HEK293 (cell line): ENCODE measurements around the gene EVI5.

ENCODE experiments used
- REPIN1 ChIP-seq: fragments of 450-650 bp; formaldehyde crosslinking; IDR thresholded peaks from 2 replicates; pipeline ENCODE4 v1.5.1; 2017; ENCODE audit warnings: missing biosample characterization, missing genetic modification characterization, low read depth
- SP2 ChIP-seq: fragments of 450-650 bp; formaldehyde crosslinking; IDR thresholded peaks from 2 replicates; pipeline ENCODE4 v1.5.1; 2016; ENCODE audit warnings: missing biosample characterization, missing genetic modification characterization
- YY1 ChIP-seq: fragments of 450-650 bp; formaldehyde crosslinking; IDR thresholded peaks from 2 replicates; pipeline ENCODE4 v1.5.1; 2018; ENCODE audit warnings: missing biosample characterization, missing genetic modification characterization
- ZBTB17 ChIP-seq: fragments of 450-650 bp; formaldehyde crosslinking; IDR thresholded peaks from 2 replicates; pipeline ENCODE4 v1.5.1; 2016; ENCODE audit warnings: missing biosample characterization, missing genetic modification characterization
- ZNF175 ChIP-seq: fragments of 450-650 bp; formaldehyde crosslinking; IDR thresholded peaks from 2 replicates; pipeline ENCODE4 v1.5.1; 2016; ENCODE audit warnings: missing biosample characterization, missing genetic modification characterization
- ZNF2 ChIP-seq: fragments of 450-650 bp; formaldehyde crosslinking; IDR thresholded peaks from 2 replicates; pipeline ENCODE4 v1.5.1; 2016; ENCODE audit warnings: missing biosample characterization, missing genetic modification characterization
- ZNF24 ChIP-seq: fragments of 450-650 bp; formaldehyde crosslinking; IDR thresholded peaks from 2 replicates; pipeline ENCODE4 v1.5.1; 2016; ENCODE audit warnings: missing biosample characterization, missing genetic modification characterization
- ZNF37A ChIP-seq: fragments of 450-650 bp; IDR thresholded peaks from 2 replicates; pipeline ENCODE4 v1.5.1; 2018; ENCODE audit warnings: missing biosample characterization, missing genetic modification characterization
- ZNF658 ChIP-seq: fragments of 450-650 bp; formaldehyde crosslinking; IDR thresholded peaks from 2 replicates; pipeline ENCODE4; 2016; ENCODE audit warnings: missing biosample characterization, missing genetic modification characterization
- ZSCAN16 ChIP-seq: fragments of 450-650 bp; formaldehyde crosslinking; IDR thresholded peaks from 2 replicates; pipeline ENCODE4 v1.5.1; 2016; ENCODE audit warnings: missing biosample characterization, missing genetic modification characterization
- TF ChIP-seq, protein P1 (sequence below): fragments of 450-650 bp; formaldehyde crosslinking; IDR thresholded peaks from 2 replicates; pipeline ENCODE4 v1.5.1; 2016; ENCODE audit warnings: missing biosample characterization, missing genetic modification characterization
- TF ChIP-seq, protein P2 (sequence below): fragments of 450-650 bp; formaldehyde crosslinking; IDR thresholded peaks from 2 replicates; pipeline ENCODE4 v1.5.1; 2016; ENCODE audit warnings: missing biosample characterization, missing genetic modification characterization
- TF ChIP-seq, protein P3 (sequence below): fragments of 450-650 bp; formaldehyde crosslinking; IDR thresholded peaks from 2 replicates; pipeline ENCODE4 v1.5.1; 2016; ENCODE audit warnings: missing biosample characterization, missing genetic modification characterization
- TF ChIP-seq, protein P4 (sequence below): fragments of 450-650 bp; formaldehyde crosslinking; IDR thresholded peaks from 2 replicates; pipeline ENCODE4; 2016; ENCODE audit warnings: missing biosample characterization, missing genetic modification characterization

DNA sequence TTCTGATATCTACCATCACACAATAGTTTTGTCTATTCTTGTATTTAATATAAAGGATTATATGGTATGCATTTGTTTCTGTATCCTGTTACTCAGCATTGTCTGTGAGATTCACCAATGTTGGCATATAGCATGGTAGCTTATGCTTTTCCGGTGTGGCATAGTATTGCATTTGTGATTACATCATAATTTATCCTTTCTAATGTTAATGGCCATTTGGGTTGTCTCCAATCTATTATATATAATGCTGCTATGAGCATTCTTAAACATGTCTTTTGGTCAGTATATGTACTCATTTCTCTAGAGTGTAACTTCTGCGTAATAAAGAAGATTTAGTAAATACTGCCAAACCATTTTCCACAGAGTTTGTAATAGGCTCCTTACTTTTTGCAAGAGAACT, 257.2 kb downstream of the EVI5 start:
- TF ChIP-seq, protein P1, sequence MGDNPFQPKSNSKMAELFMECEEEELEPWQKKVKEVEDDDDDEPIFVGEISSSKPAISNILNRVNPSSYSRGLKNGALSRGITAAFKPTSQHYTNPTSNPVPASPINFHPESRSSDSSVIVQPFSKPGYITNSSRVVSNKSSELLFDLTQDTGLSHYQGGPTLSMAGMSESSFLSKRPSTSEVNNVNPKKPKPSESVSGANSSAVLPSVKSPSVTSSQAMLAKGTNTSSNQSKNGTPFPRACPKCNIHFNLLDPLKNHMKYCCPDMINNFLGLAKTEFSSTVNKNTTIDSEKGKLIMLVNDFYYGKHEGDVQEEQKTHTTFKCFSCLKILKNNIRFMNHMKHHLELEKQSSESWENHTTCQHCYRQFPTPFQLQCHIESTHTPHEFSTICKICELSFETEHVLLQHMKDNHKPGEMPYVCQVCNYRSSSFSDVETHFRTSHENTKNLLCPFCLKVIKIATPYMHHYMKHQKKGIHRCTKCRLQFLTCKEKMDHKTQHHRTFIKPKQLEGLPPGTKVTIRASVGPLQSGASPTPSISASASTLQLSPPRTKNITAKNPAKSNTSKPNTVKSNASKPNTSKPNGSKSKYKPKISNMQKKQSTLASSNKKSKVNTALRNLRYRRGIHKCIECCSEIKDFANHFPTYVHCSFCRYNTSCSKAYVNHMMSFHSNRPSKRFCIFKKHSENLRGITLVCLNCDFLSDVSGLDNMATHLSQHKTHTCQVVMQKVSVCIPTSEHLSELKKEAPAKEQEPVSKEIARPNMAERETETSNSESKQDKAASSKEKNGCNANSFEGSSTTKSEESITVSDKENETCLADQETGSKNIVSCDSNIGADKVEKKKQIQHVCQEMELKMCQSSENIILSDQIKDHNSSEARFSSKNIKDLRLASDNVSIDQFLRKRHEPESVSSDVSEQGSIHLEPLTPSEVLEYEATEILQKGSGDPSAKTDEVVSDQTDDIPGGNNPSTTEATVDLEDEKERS, result no peak
- TF ChIP-seq ZBTB17 (tag by site-specific recombination), result no peak
- no peak for TF ChIP-seq ZNF175 (tag by site-specific recombination)
- TF ChIP-seq, protein P2, sequence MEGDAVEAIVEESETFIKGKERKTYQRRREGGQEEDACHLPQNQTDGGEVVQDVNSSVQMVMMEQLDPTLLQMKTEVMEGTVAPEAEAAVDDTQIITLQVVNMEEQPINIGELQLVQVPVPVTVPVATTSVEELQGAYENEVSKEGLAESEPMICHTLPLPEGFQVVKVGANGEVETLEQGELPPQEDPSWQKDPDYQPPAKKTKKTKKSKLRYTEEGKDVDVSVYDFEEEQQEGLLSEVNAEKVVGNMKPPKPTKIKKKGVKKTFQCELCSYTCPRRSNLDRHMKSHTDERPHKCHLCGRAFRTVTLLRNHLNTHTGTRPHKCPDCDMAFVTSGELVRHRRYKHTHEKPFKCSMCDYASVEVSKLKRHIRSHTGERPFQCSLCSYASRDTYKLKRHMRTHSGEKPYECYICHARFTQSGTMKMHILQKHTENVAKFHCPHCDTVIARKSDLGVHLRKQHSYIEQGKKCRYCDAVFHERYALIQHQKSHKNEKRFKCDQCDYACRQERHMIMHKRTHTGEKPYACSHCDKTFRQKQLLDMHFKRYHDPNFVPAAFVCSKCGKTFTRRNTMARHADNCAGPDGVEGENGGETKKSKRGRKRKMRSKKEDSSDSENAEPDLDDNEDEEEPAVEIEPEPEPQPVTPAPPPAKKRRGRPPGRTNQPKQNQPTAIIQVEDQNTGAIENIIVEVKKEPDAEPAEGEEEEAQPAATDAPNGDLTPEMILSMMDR, result no peak
- TF ChIP-seq SP2 (tag by site-specific recombination), result no peak
- no peak for TF ChIP-seq ZNF24 (tag by site-specific recombination)
- TF ChIP-seq ZSCAN16 (tag by site-specific recombination), result no peak
- TF ChIP-seq ZNF37A (tag by site-specific recombination), result no peak
- TF ChIP-seq, protein P3, sequence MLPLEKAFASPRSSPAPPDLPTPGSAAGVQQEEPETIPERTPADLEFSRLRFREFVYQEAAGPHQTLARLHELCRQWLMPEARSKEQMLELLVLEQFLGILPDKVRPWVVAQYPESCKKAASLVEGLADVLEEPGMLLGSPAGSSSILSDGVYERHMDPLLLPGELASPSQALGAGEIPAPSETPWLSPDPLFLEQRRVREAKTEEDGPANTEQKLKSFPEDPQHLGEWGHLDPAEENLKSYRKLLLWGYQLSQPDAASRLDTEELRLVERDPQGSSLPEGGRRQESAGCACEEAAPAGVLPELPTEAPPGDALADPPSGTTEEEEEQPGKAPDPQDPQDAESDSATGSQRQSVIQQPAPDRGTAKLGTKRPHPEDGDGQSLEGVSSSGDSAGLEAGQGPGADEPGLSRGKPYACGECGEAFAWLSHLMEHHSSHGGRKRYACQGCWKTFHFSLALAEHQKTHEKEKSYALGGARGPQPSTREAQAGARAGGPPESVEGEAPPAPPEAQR (tag by site-specific recombination), result no peak
- TF ChIP-seq, protein P4, sequence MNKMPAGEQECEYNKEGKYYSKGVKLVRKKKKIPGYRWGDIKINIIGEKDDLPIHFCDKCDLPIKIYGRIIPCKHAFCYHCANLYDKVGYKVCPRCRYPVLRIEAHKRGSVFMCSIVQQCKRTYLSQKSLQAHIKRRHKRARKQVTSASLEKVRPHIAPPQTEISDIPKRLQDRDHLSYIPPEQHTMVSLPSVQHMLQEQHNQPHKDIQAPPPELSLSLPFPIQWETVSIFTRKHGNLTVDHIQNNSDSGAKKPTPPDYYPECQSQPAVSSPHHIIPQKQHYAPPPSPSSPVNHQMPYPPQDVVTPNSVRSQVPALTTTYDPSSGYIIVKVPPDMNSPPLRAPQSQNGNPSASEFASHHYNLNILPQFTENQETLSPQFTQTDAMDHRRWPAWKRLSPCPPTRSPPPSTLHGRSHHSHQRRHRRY, result no peak
- no peak for TF ChIP-seq YY1 (tag by site-specific recombination)
- no peak for TF ChIP-seq ZNF658
- TF ChIP-seq REPIN1 (tag by site-specific recombination), result no peak
- no peak for TF ChIP-seq ZNF2 (tag by site-specific recombination)
